Measurements from ENCODE around the gene COPS6. TPM values are rescaled to one million over a fixed set of nuclear protein-coding genes. Genes with fewer than 3 reads are reported as not detected.
A peak's percentile ranks its signal among the peaks of the same experiment; 100 is the strongest.

Gene COPS6
- total RNA-seq, 5 donors from 2014 or later (not counting 1 experiment from before 2014, with no cell fraction given) = 67.1 to 71.1 (median 68.3) TPM

- H3K36me3 Mint-ChIP-seq = peaks cover 78% of the 10 kb centered on the region
- ChIA-PET POLR2A (interaction anchor here in 1 of 2 donors (1.0 kb wide), 1 partner anchor 11 kb away, joined by 5 read pairs; no protein-coding TSS in a partner anchor), CTCF (no interaction called here)
- no peak overlapping the region for H3K27ac Mint-ChIP-seq
- H3K27me3 Mint-ChIP-seq = no peaks in the 10 kb centered on the region
- Histone ChIP-seq H3K4me1 (ENCODE audit: control insufficient read depth in 1 of 2, extremely low read depth in 1 of 2, insufficient read depth in 2 of 2, low read length in 2 of 2) (no peaks in the 10 kb centered on the region), H3K9me3 (peaks cover 5% of the 10 kb centered on the region), H3K36me3 (ENCODE audit: control insufficient read depth in 2 of 2, extremely low read depth in 1 of 2, insufficient read depth in 1 of 2, low read length in 1 of 2) (peaks cover 38 to 90% of the 10 kb centered on the region in 2 donors), H3K27me3 (replicated peaks in 1 of 2; ENCODE audit: control insufficient read depth in 2 of 2, extremely low read depth in 1 of 2, insufficient read depth in 2 of 2, low read length in 1 of 2) (no peaks in the 10 kb centered on the region), H3K27ac (ENCODE audit: low read length) (no peak overlapping the region), H3K4me3 (ENCODE audit: control insufficient read depth in 1 of 2, extremely low read depth in 1 of 2, low read length in 1 of 2) (no peak overlapping the region)
- peaks cover 7 to 15% (median 11%) of the 10 kb centered on the region in 3 donors for H3K4me1 Mint-ChIP-seq
- no peak overlapping the region for H3K4me3 Mint-ChIP-seq
- ATAC-seq (replicated peaks in 1 of 4) (no peak), DNase-seq (no peak)
- WGBS (ENCODE audit: insufficient coverage) = 90% methylated on average over 2 of the region's 7 CpGs
- peaks cover 11 to 22% (median 20%) of the 10 kb centered on the region in 3 donors for H3K9me3 Mint-ChIP-seq
These were observed 13.9 kb upstream of the COPS6 start for GRCh38 chr7:100074841-100075240.

DNA sequence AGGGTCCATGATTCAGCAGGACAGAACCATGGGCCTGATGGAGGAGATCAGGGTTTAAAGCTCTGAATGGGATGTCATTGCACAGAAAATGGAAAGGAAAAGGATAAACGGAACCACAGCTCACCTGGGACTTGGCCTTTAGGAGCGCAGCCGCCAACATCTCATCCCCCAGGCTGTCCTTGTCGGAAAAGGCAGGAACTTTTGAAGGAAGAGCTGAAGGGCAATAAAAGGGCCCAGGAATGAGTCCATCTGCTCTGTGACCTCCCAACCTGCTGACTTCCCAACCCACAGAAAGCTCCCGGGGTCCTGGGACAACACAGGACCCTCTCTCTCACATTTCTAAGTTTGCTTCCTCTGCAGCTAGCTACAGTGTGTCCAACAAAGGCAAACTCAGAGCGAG, 13.4 kb upstream of the COPS6 start:
- ChIA-PET POLR2A (no interaction called here), CTCF (no interaction called here)
- DNase-seq (no peak), ATAC-seq (replicated peaks in 1 of 4) (no peak)
- Histone ChIP-seq H3K27ac (ENCODE audit: low read length) (no peak overlapping the region), H3K4me1 (ENCODE audit: control insufficient read depth in 1 of 2, extremely low read depth in 1 of 2, insufficient read depth in 2 of 2, low read length in 2 of 2) (peaks cover 0 to 4% of the 10 kb centered on the region in 2 experiments), H3K9me3 (peaks cover 5% of the 10 kb centered on the region), H3K4me3 (ENCODE audit: control insufficient read depth in 1 of 2, extremely low read depth in 1 of 2, low read length in 1 of 2) (no peak overlapping the region), H3K27me3 (replicated peaks in 1 of 2; ENCODE audit: control insufficient read depth in 2 of 2, extremely low read depth in 1 of 2, insufficient read depth in 2 of 2, low read length in 1 of 2) (no peaks in the 10 kb centered on the region), H3K36me3 (ENCODE audit: control insufficient read depth in 2 of 2, extremely low read depth in 1 of 2, insufficient read depth in 1 of 2, low read length in 1 of 2) (peaks cover 35 to 85% of the 10 kb centered on the region in 2 donors)
- 95% methylated on average over 5 of the region's 6 CpGs for WGBS (ENCODE audit: insufficient coverage)
- no peaks in the 10 kb centered on the region for H3K27me3 Mint-ChIP-seq
- H3K36me3 Mint-ChIP-seq = peaks cover 72% of the 10 kb centered on the region
- H3K4me3 Mint-ChIP-seq = no peak overlapping the region
- no peak overlapping the region for H3K27ac Mint-ChIP-seq
- H3K4me1 Mint-ChIP-seq = peaks cover 11 to 19% (median 16%) of the 10 kb centered on the region in 3 donors
- peaks cover 11 to 21% (median 18%) of the 10 kb centered on the region in 3 donors for H3K9me3 Mint-ChIP-seq

DNA sequence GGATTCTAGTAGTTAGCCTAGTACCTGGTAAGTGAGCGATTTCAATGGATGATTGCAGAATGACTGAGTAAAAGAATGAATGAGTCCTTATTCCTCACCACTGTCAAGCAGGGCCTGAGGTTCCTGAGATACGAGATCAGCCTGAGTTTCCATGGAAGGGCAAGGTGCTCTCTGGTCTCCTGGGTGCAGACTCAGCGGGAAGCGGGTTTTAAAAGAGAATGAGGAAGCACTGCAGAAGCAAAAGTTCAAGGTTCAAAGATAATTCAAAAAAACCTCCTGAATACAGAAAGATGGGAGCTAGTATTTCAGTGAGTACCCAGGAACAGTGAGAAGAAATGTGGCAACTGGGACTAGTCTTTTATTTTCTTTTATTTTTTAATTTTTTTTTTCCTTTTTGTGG, 11.6 kb upstream of the COPS6 start:
- H3K27me3 Mint-ChIP-seq = no peaks in the 10 kb centered on the region
- no peak for ATAC-seq (replicated peaks in 1 of 4)
- peaks cover 54% of the 10 kb centered on the region for H3K36me3 Mint-ChIP-seq
- Histone ChIP-seq H3K9me3 (no peaks in the 10 kb centered on the region), H3K4me1 (ENCODE audit: control insufficient read depth in 1 of 2, extremely low read depth in 1 of 2, insufficient read depth in 2 of 2, low read length in 2 of 2) (peaks cover 4 to 17% of the 10 kb centered on the region in 2 experiments), H3K36me3 (ENCODE audit: control insufficient read depth in 2 of 2, extremely low read depth in 1 of 2, insufficient read depth in 1 of 2, low read length in 1 of 2) (peaks cover 17 to 67% of the 10 kb centered on the region in 2 donors), H3K27ac (ENCODE audit: low read length) (no peak overlapping the region), H3K4me3 (ENCODE audit: control insufficient read depth in 1 of 2, extremely low read depth in 1 of 2, low read length in 1 of 2) (no peak overlapping the region), H3K27me3 (replicated peaks in 1 of 2; ENCODE audit: control insufficient read depth in 2 of 2, extremely low read depth in 1 of 2, insufficient read depth in 2 of 2, low read length in 1 of 2) (no peaks in the 10 kb centered on the region)
- H3K9me3 Mint-ChIP-seq = peaks cover 3 to 4% (median 3%) of the 10 kb centered on the region in 3 donors
- peaks cover 23 to 32% (median 30%) of the 10 kb centered on the region in 3 donors for H3K4me1 Mint-ChIP-seq
- ChIA-PET POLR2A (interaction anchor here (0.5 to 0.7 kb wide), 2 partner anchors 9 to 34 kb away, joined by 3 to 11 read pairs; no protein-coding TSS in a partner anchor), CTCF (interaction anchor here in 1 of 2 donors (0.6 kb wide), 1 partner anchor 507 kb away, joined by 3 read pairs; no protein-coding TSS in a partner anchor)
- DNase-seq = no peak
- H3K4me3 Mint-ChIP-seq = peak overlapping the region in 1 of 3 donors; percentile 34
- no CpG with 5 or more reads among the region's 4 CpGs for WGBS (ENCODE audit: insufficient coverage)
- H3K27ac Mint-ChIP-seq = no peak overlapping the region

- 95% methylated on average over 7 of the region's 7 CpGs for WGBS (ENCODE audit: insufficient coverage)
- DNase-seq (no peak), ATAC-seq (replicated peaks in 1 of 4) (no peak)
- Mint-ChIP-seq H3K27me3 (no peaks in the 10 kb centered on the region), H3K27ac (no peak overlapping the region), H3K4me3 (peak overlapping the region; percentile 45 to 79 (median 51)), H3K4me1 (peaks cover 31 to 43% (median 37%) of the 10 kb centered on the region in 3 donors), H3K36me3 (peaks cover 37% of the 10 kb centered on the region), H3K9me3 (no peaks in the 10 kb centered on the region)
- peaks cover 2 to 48% of the 10 kb centered on the region in 2 donors for H3K36me3 ChIP-seq (ENCODE audit: control insufficient read depth in 2 of 2, extremely low read depth in 1 of 2, insufficient read depth in 1 of 2, low read length in 1 of 2)
- no peaks in the 10 kb centered on the region for H3K9me3 ChIP-seq
- ChIA-PET CTCF (interaction anchor here in 1 of 2 donors (0.6 kb wide), 1 partner anchor 342 kb away, joined by 4 read pairs; no protein-coding TSS in a partner anchor), POLR2A (interaction anchor here in 1 of 2 donors (0.5 kb wide), 1 partner anchor 64 kb away, joined by 5 read pairs; no protein-coding TSS in a partner anchor)
- H3K27me3 ChIP-seq (replicated peaks in 1 of 2; ENCODE audit: control insufficient read depth in 2 of 2, extremely low read depth in 1 of 2, insufficient read depth in 2 of 2, low read length in 1 of 2) = peaks cover 0 to 5% of the 10 kb centered on the region in 2 experiments
- H3K4me1 ChIP-seq (ENCODE audit: control insufficient read depth in 1 of 2, extremely low read depth in 1 of 2, insufficient read depth in 2 of 2, low read length in 2 of 2) = peaks cover 10 to 28% of the 10 kb centered on the region in 2 experiments
- no peak overlapping the region for H3K4me3 ChIP-seq (ENCODE audit: control insufficient read depth in 1 of 2, extremely low read depth in 1 of 2, low read length in 1 of 2)
- H3K27ac ChIP-seq (ENCODE audit: low read length) = no peak overlapping the region
These were observed 9.7 kb upstream of the COPS6 start for GRCh38 chr7:100079024-100079560.

- ChIA-PET CTCF (interaction anchor here in 1 of 2 donors (0.6 to 0.8 kb wide), 3 partner anchors 23 to 66 kb away, joined by 3 to 5 read pairs (median 3); partner anchors contain the start of genes ZKSCAN1 and ZSCAN21), POLR2A (interaction anchor here (0.6 to 1.0 kb wide), 5 partner anchors 16 to 723 kb away, joined by 3 to 4 read pairs (median 3); partner anchors contain the start of genes AP4M1 (in 1 of the 2) and MCM7 (in 1 of the 2))
- no peaks in the 10 kb centered on the region for H3K9me3 ChIP-seq
- peak in 2 of 4 experiments; percentile 2 to 15 for ATAC-seq (replicated peaks in 1 of 4)
- H3K27me3 Mint-ChIP-seq = no peaks in the 10 kb centered on the region
- peak overlapping the region; percentile 74 for H3K27ac Mint-ChIP-seq
- peak in 1 of 35 experiments; percentile 3 for DNase-seq
- H3K36me3 Mint-ChIP-seq = peaks cover 19% of the 10 kb centered on the region
- H3K27ac ChIP-seq (ENCODE audit: low read length) = peak overlapping the region; percentile 70
- H3K4me3 Mint-ChIP-seq = peak overlapping the region; percentile 79 to 89 (median 88)
- H3K4me1 ChIP-seq (ENCODE audit: control insufficient read depth in 1 of 2, extremely low read depth in 1 of 2, insufficient read depth in 2 of 2, low read length in 2 of 2) = peaks cover 10 to 28% of the 10 kb centered on the region in 2 experiments
- peaks cover 31 to 43% (median 37%) of the 10 kb centered on the region in 3 donors for H3K4me1 Mint-ChIP-seq
- H3K36me3 ChIP-seq (ENCODE audit: control insufficient read depth in 2 of 2, extremely low read depth in 1 of 2, insufficient read depth in 1 of 2, low read length in 1 of 2) = peaks cover 2 to 29% of the 10 kb centered on the region in 2 donors
- peaks cover 0 to 5% of the 10 kb centered on the region in 2 experiments for H3K27me3 ChIP-seq (replicated peaks in 1 of 2; ENCODE audit: control insufficient read depth in 2 of 2, extremely low read depth in 1 of 2, insufficient read depth in 2 of 2, low read length in 1 of 2)
- no peaks in the 10 kb centered on the region for H3K9me3 Mint-ChIP-seq
- H3K4me3 ChIP-seq (ENCODE audit: control insufficient read depth in 1 of 2, extremely low read depth in 1 of 2, low read length in 1 of 2) = peak overlapping the region; percentile 81 to 83
- WGBS (ENCODE audit: insufficient coverage) = 4% methylated on average over 24 of the region's 34 CpGs
These were observed 7.7 kb upstream of the COPS6 start for GRCh38 chr7:100080907-100081534.

- H3K36me3 Mint-ChIP-seq = peaks cover 14% of the 10 kb centered on the region
- peaks cover 10 to 28% of the 10 kb centered on the region in 2 experiments for H3K4me1 ChIP-seq (ENCODE audit: control insufficient read depth in 1 of 2, extremely low read depth in 1 of 2, insufficient read depth in 2 of 2, low read length in 2 of 2)
- H3K4me3 ChIP-seq (ENCODE audit: control insufficient read depth in 1 of 2, extremely low read depth in 1 of 2, low read length in 1 of 2) = peak within 1 kb of the TSS; percentile 81 to 83
- under 1% methylated on average over 43 of the region's 55 CpGs for WGBS (ENCODE audit: insufficient coverage)
- peak within 1 kb of the TSS; percentile 88 to 89 for H3K27ac Mint-ChIP-seq
- peaks cover 2 to 24% of the 10 kb centered on the region in 2 donors for H3K36me3 ChIP-seq (ENCODE audit: control insufficient read depth in 2 of 2, extremely low read depth in 1 of 2, insufficient read depth in 1 of 2, low read length in 1 of 2)
- H3K4me1 Mint-ChIP-seq = peaks cover 31 to 43% (median 37%) of the 10 kb centered on the region in 3 donors
- ChIA-PET POLR2A (interaction anchor here in 1 of 2 donors (0.5 to 1.0 kb wide), 3 partner anchors 35 to 675 kb away, joined by 3 to 5 read pairs (median 4); no protein-coding TSS in a partner anchor), CTCF (interaction anchor here (0.7 to 1.7 kb wide), 6 partner anchors 13 to 162 kb away, joined by 3 to 18 read pairs (median 6); partner anchors contain the start of genes AP4M1 (in 1 of the 2), MCM7 (in 1 of the 2) and TRIM4 (in 1 of the 2))
- H3K9me3 Mint-ChIP-seq = no peaks in the 10 kb centered on the region
- DNase-seq = peak; percentile 93 to 99 (median 97)
- H3K27me3 Mint-ChIP-seq = no peaks in the 10 kb centered on the region
- H3K27me3 ChIP-seq (replicated peaks in 1 of 2; ENCODE audit: control insufficient read depth in 2 of 2, extremely low read depth in 1 of 2, insufficient read depth in 2 of 2, low read length in 1 of 2) = peaks cover 0 to 5% of the 10 kb centered on the region in 2 experiments
- peak within 1 kb of the TSS; percentile 79 to 89 (median 88) for H3K4me3 Mint-ChIP-seq
- H3K27ac ChIP-seq (ENCODE audit: low read length) = peak within 1 kb of the TSS; percentile 70
- no peaks in the 10 kb centered on the region for H3K9me3 ChIP-seq
- ATAC-seq (replicated peaks in 1 of 4) = peak; percentile 89 to 97 (median 96)
These were observed 7.2 kb upstream of the COPS6 start, which contains the start of gene ZNF3 for GRCh38 chr7:100081535-100082102. TSS of gene ZNF3 (minus strand) at chr7:100081723. CDS start at chr7:100077357, 4,366 bp downstream.
